A549 (cell line): ENCODE results near the gene FSD2. TPM values are rescaled to one million over a fixed set of nuclear protein-coding genes. Genes with fewer than 3 reads are reported as not detected.

Experiments
- ATAC-seq, 2 experiments: fragments of 200-7000 bp in 1 of 2; fragments of >200 bp in 1 of 2; cut with Nextera tagmentation in 1 of 2; cut with Tn5 transposase in 1 of 2; 3 replicates each; pipeline versions ENCODE4 v1.8.0 to v1.9.1; 2018 to 2020; ENCODE audit warnings: mild to moderate bottlenecking in 1 of 2, moderate library complexity in 1 of 2
- CTCF ChIA-PET: fragments of 300-600 bp; sonication (Branson Sonifier 250); formaldehyde crosslinking; extraction: SDS; loops from one replicate; lab custom pipeline; 2021; ENCODE audit warnings: antibody characterized with exemption, inconsistent platforms; lab: Yijun Ruan, JAX
- POLR2A ChIA-PET: fragments of 350-600 bp; formaldehyde crosslinking; extraction: SDS; loops from one replicate; lab custom pipeline; 2021; ENCODE audit warnings: antibody characterized with exemption, inconsistent platforms; lab: Yijun Ruan, JAX
- DNase-seq, 2 experiments: peaks; one replicate each; pipeline versions ENCODE4 v3.0.0 to v3.0.0-alpha.2; 2011 to 2016; ENCODE audit warnings: low read depth in 1 of 2, low spot score in 1 of 2
- FAIRE-seq: peaks from 2 replicates; lab custom pipeline; 2011; peaks lifted over from hg19 to GRCh38; lab: Jason Lieb, UNC
- H3K27ac ChIP-seq, 2 experiments: fragments of >200 bp; sonication (Bioruptor Twin); formaldehyde crosslinking; 3 replicates each; pipeline ENCODE4 v1.5.1; 2016 to 2017
- H3K4me1 ChIP-seq: fragments of >200 bp; sonication (Bioruptor Twin); formaldehyde crosslinking; 3 replicates; pipeline ENCODE4 v1.6.1; 2016
- H3K4me2 ChIP-seq: fragments of >200 bp; sonication (Bioruptor Twin); formaldehyde crosslinking; 3 replicates; pipeline ENCODE4 v1.6.1; 2016
- H3K4me3 ChIP-seq: fragments of >200 bp; sonication (Bioruptor Twin); formaldehyde crosslinking; 3 replicates; pipeline ENCODE4 v1.5.1; 2016
- H3K9me3 ChIP-seq: fragments of >200 bp; sonication (Bioruptor Twin); formaldehyde crosslinking; 3 replicates; pipeline ENCODE4 v1.6.1; 2016
- BHLHE40 ChIP-seq: IDR thresholded peaks from 2 replicates; pipeline ENCODE4 v1.6.1; 2012; ENCODE audit warnings: low read depth, low read length, inconsistent platforms
- CBX2 ChIP-seq: fragments of 200-600 bp; sonication (generic); IDR thresholded peaks from 2 replicates; pipeline ENCODE4 v1.6.1; 2016; ENCODE audit warnings: low read depth, mild to moderate bottlenecking, borderline replicate concordance
- CBX8 ChIP-seq: fragments of 200-600 bp; sonication (generic); IDR thresholded peaks from 2 replicates; pipeline ENCODE4 v1.6.1; 2016
- CEBPB ChIP-seq, 2 experiments: fragments of >200 bp in 1 of 2; sonication (Bioruptor Twin) in 1 of 2; formaldehyde crosslinking in 1 of 2; IDR thresholded peaks; 2 replicates each; pipeline ENCODE4 v1.6.1; 2012 to 2016
- CHD2 ChIP-seq: fragments of 150-350 bp; IDR thresholded peaks from 2 replicates; pipeline ENCODE4 v1.6.1; 2014; ENCODE audit warnings: low read length; ENCODE audit not compliant: partially characterized antibody
- CHD4 ChIP-seq: fragments of 200-600 bp; sonication (generic); IDR thresholded peaks from 2 replicates; pipeline ENCODE4 v1.6.1; 2016; ENCODE audit warnings: antibody characterized with exemption, mild to moderate bottlenecking, borderline replicate concordance
- EHF ChIP-seq: fragments of 250-450 bp; sonication (Bioruptor Pico); IDR thresholded peaks from 2 replicates; pipeline ENCODE4 v1.5.0; 2020; ENCODE audit warnings: mild to moderate bottlenecking
- ESRRA ChIP-seq: fragments of 150-350 bp; IDR thresholded peaks from 2 replicates; pipeline ENCODE4 v1.6.1; 2014; ENCODE audit warnings: mild to moderate bottlenecking, low read length, borderline replicate concordance
- FOSB ChIP-seq: fragments of 250-450 bp; sonication (Bioruptor Pico); IDR thresholded peaks from 2 replicates; pipeline ENCODE4 v1.5.0; 2020; ENCODE audit warnings: mild to moderate bottlenecking, moderate library complexity
- GATA3 ChIP-seq: IDR thresholded peaks from 2 replicates; pipeline ENCODE4 v1.6.1; 2012; ENCODE audit warnings: borderline replicate concordance
- HOXA7 ChIP-seq: fragments of 250-450 bp; sonication (Bioruptor Pico); IDR thresholded peaks from 2 replicates; pipeline ENCODE4 v1.5.0; 2020; ENCODE audit warnings: mild to moderate bottlenecking, moderate library complexity
- HOXB5 ChIP-seq: fragments of 250-450 bp; sonication (Bioruptor Pico); IDR thresholded peaks from 2 replicates; pipeline ENCODE4 v1.5.0; 2020; ENCODE audit warnings: mild to moderate bottlenecking, moderate library complexity
- JUN ChIP-seq, 2 experiments: fragments of >200 bp; sonication (Bioruptor Twin); formaldehyde crosslinking; IDR thresholded peaks; 2 replicates in 1 of 2; 3 replicates in 1 of 2; pipeline ENCODE4 v1.6.1; 2016 to 2017
- JUNB ChIP-seq: fragments of >200 bp; sonication (Bioruptor Twin); formaldehyde crosslinking; IDR thresholded peaks from 2 replicates; pipeline ENCODE4 v1.6.1; 2016
- KDM1A ChIP-seq: fragments of 200-600 bp; sonication (generic); IDR thresholded peaks from 2 replicates; pipeline ENCODE4 v1.6.1; 2016; ENCODE audit warnings: low read depth, mild to moderate bottlenecking
- MYC ChIP-seq: IDR thresholded peaks from 2 replicates; pipeline ENCODE4 v1.6.1; 2012; ENCODE audit warnings: mild to moderate bottlenecking, inconsistent platforms, low read length, improper control_type of control experiment, borderline replicate concordance
- NPAS2 ChIP-seq: fragments of 250-450 bp; sonication (Bioruptor Pico); IDR thresholded peaks from 2 replicates; pipeline ENCODE4 v1.8.0; 2022; ENCODE audit warnings: mild to moderate bottlenecking, moderate library complexity, borderline replicate concordance
- NR3C1 ChIP-seq: fragments of >200 bp; sonication (Bioruptor Twin); formaldehyde crosslinking; IDR thresholded peaks from 3 replicates; pipeline ENCODE4 v1.6.1; 2017
- POLR2A ChIP-seq: IDR thresholded peaks from 2 replicates; pipeline ENCODE4 v1.6.1; 2012; ENCODE audit warnings: mild to moderate bottlenecking, low read length
- POLR2AphosphoS2 ChIP-seq: conservative IDR thresholded peaks from 2 replicates; pipeline ENCODE4 v1.6.1; 2012; ENCODE audit warnings: low read length, improper control_type of control experiment, inconsistent platforms
- RCOR1 ChIP-seq: fragments of 150-350 bp; IDR thresholded peaks from 2 replicates; pipeline ENCODE4 v1.6.1; 2014; ENCODE audit warnings: antibody characterized with exemption, low read length, low read depth
- RNF2 ChIP-seq: fragments of 200-600 bp; sonication (generic); IDR thresholded peaks from 2 replicates; pipeline ENCODE4 v1.6.1; 2016; ENCODE audit warnings: low read depth, mild to moderate bottlenecking, antibody characterized with exemption, moderate library complexity, borderline replicate concordance
- SMC3 ChIP-seq: fragments of >200 bp; sonication (Bioruptor Twin); formaldehyde crosslinking; IDR thresholded peaks from 3 replicates; pipeline ENCODE4 v1.6.1; 2018; ENCODE audit warnings: inconsistent platforms
- SREBF2 ChIP-seq: fragments of 450-650 bp; IDR thresholded peaks from 2 replicates; pipeline ENCODE4 v1.6.1; 2014; ENCODE audit warnings: mild to moderate bottlenecking, moderate library complexity
- TFCP2L1 ChIP-seq: fragments of 250-450 bp; sonication (Bioruptor Pico); IDR thresholded peaks from 2 replicates; pipeline ENCODE4 v1.5.0; 2021; ENCODE audit warnings: mild to moderate bottlenecking
- TP53 ChIP-seq: fragments of 250-450 bp; sonication (Bioruptor Pico); IDR thresholded peaks from 2 replicates; pipeline ENCODE4 v1.5.0; 2021; ENCODE audit warnings: mild to moderate bottlenecking, moderate library complexity
- WGBS: methylation state at CpG from one replicate; pipeline ENCODE4 v1.1.6; 2017; ENCODE audit errors: missing lambda C conversion rate; 5-methylcytosine and 5-hydroxymethylcytosine counted together
- polyA plus RNA-seq, 4 experiments: library from polyadenylated mRNA; depleted of rRNA in 3 of 4; stranded (reverse); fragments of >200 nt; fragmentation: RNase III in 1 of 4; extraction: RNeasy Plus Mini Kit Qiagen cat#74134 plus additional on column Dnase treatment in 1 of 4; gene quantifications; 2 replicates in 3 of 4; 3 replicates in 1 of 4; pipeline ENCODE4 v1.2.3, GENCODE V29; 2011 to 2017
- TF ChIP-seq, protein P1 (sequence below): fragments of >200 bp; sonication (Bioruptor Twin); formaldehyde crosslinking; IDR thresholded peaks from 2 replicates; pipeline ENCODE4 v1.6.1; 2016
- TF ChIP-seq, protein P2 (sequence below): fragments of 150-350 bp; IDR thresholded peaks from 2 replicates; pipeline ENCODE4 v1.6.1; 2014; ENCODE audit warnings: low read depth, mild to moderate bottlenecking, low read length
- TF ChIP-seq, protein P3 (sequence below): IDR thresholded peaks from 2 replicates; pipeline ENCODE4 v1.6.1; 2012; ENCODE audit warnings: low read depth, borderline replicate concordance
- TF ChIP-seq, protein P4 (sequence below): fragments of 250-450 bp; sonication (Bioruptor Pico); IDR thresholded peaks from 2 replicates; pipeline ENCODE4 v1.5.0; 2020; ENCODE audit warnings: low read depth, mild to moderate bottlenecking, moderate library complexity

FSD2 gene
- polyA plus RNA-seq, 2 of the 4 experiments (the other 2 are of a cell fraction), result not detected

DNA sequence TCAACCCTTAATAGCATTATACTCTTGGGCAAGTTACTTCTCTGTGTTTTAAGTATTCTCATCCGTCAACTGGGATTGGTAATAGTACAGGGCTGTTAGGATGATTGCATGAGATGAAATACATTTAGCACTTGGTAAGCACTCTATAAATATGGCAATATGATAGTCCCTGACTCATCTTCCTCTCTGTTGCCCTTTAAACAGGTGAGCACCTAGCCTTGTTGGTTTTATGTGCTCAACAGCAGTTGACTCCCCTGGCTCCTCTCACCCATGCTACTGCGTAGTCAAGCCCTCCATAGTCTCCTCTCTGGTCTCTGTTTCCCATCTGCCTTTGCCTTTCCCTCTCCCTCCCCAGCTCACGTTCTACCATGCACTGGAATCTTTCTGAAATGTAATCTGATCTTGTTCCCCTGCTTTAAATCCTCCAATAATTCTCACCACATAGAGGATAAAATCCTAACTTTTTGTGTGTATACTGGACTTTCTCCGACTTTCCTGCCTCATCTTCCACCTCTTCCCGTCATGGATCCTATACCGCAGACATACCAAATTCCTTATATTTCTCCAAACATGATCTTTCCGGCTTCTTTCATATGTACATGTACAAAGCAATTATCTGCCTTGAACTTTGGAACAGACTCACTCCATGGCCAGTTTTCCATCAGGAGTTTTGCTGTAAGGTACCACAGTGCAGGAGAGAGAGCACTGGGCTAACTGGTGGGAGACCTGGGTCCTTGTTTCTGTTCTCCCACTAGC lies 42.3 kb downstream of the FSD2 start:
- no peak for FAIRE-seq
- no peak overlapping the region for H3K4me2 ChIP-seq
- DNase-seq, result no peak
- H3K4me3 ChIP-seq, result no peak overlapping the region
- H3K27ac ChIP-seq, result no peak overlapping the region
- no peak for ATAC-seq
- H3K4me1 ChIP-seq, result 0 out of 3 replicates have a peak, but pooled peaks cover 1% of the 10 kb centered on the region
- POLR2A ChIA-PET, result interaction anchor here (1.3 kb wide), 1 partner anchor 13 kb away, joined by 7 read pairs; no protein-coding TSS in a partner anchor
- no peaks in the 10 kb centered on the region for H3K9me3 ChIP-seq
- no peak for TF ChIP-seq HOXB5 (CRISPR knock-in tag)
- TF ChIP-seq TFCP2L1 (CRISPR knock-in tag), result no peak
- no peak for TF ChIP-seq CEBPB (IDR thresholded peaks at IDR 0.05)
- TF ChIP-seq CBX8, result no peak
- no peak for TF ChIP-seq CHD2
- no peak for TF ChIP-seq EHF (CRISPR knock-in tag)
- TF ChIP-seq RCOR1, result no peak
- TF ChIP-seq RNF2, result no peak
- TF ChIP-seq GATA3, result no peak
- no peak for TF ChIP-seq CBX2
- no peak for TF ChIP-seq FOSB (CRISPR knock-in tag)
- no peak for TF ChIP-seq HOXA7
- TF ChIP-seq TP53, result no peak
- no peak for TF ChIP-seq SMC3
- no peak for TF ChIP-seq POLR2AphosphoS2
- no peak for TF ChIP-seq ESRRA
- no peak for TF ChIP-seq MYC
- no peak for TF ChIP-seq JUNB
- TF ChIP-seq, protein P1, sequence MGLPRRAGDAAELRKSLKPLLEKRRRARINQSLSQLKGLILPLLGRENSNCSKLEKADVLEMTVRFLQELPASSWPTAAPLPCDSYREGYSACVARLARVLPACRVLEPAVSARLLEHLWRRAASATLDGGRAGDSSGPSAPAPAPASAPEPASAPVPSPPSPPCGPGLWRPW, result no peak
- CTCF ChIA-PET, result no interaction called here
- 92% methylated on average over 7 of the region's 7 CpGs for WGBS

DNA sequence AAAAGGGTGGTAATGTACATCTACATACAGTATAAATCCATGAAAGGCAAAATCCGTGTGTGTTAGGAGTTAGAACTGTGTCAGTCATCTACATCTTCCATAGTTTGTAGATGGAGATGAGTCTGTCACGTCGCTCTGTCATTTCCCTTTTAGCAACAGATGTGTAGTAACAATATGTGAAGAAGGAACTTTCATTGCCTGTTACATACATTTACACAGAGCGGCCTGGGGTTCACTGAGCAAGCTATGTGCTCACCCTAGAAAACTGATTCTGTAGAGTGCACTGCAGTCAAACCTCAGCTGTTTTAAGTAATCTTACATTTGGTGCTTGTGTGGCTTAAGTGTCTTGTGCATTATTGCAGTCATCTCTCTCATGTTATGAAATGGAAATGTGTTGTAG lies 54.6 kb downstream of the FSD2 start:
- Histone ChIP-seq H3K27ac (peak overlapping the region; percentile 85 to 88), H3K4me2 (peak overlapping the region; percentile 97), H3K9me3 (no peaks in the 10 kb centered on the region), H3K4me3 (peak overlapping the region; percentile 75), H3K4me1 (peaks cover 19% of the 10 kb centered on the region; the same call in 2 of the 3 replicates)
- no peak for ATAC-seq
- ChIA-PET POLR2A (interaction anchor here (1.4 to 2.5 kb wide), 8 partner anchors 9 to 234 kb away, joined by 5 to 37 read pairs (median 8); partner anchors contain the start of genes RAMAC and RPS17), CTCF (interaction anchor here (0.6 to 3.0 kb wide), 9 partner anchors 9 to 260 kb away, joined by 3 to 15 read pairs (median 5); partner anchors contain the start of gene C15orf40)
- no peak for DNase-seq
- FAIRE-seq, result no peak
- TF ChIP-seq JUN (IDR thresholded peaks at IDR 0.05), result no peak
- no peak for TF ChIP-seq POLR2A
- no peak for TF ChIP-seq BHLHE40
- no peak for TF ChIP-seq TFCP2L1 (CRISPR knock-in tag)
- TF ChIP-seq HOXB5 (CRISPR knock-in tag), result no peak
- TF ChIP-seq NPAS2 (CRISPR knock-in tag), result no peak
- WGBS, result 37% methylated on average over 4 of the region's 4 CpGs

DNA sequence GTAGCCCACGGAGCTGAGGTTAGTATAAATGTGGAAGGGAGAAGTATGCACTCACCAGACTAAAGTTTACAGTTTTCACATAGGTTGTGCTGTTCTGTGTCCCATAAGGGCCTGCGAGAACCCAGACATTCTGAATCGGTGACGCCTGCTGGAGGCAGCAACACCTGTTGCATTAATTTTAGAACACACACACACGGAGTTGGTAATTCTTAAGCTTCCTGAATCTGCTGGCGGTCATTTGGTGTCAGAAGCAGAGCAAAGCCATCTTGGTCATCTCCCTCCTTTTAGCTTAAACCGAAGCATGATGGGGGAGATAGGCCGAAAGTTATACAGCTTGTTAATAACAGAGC lies 55.1 kb downstream of the FSD2 start:
- Histone ChIP-seq H3K9me3 (no peaks in the 10 kb centered on the region), H3K4me2 (peak overlapping the region; percentile 97), H3K27ac (peak overlapping the region; percentile 85 to 88), H3K4me3 (peak overlapping the region; percentile 75), H3K4me1 (peaks cover 19% of the 10 kb centered on the region; the same call in 2 of the 3 replicates)
- 5% methylated on average over 8 of the region's 8 CpGs for WGBS
- ChIA-PET CTCF (interaction anchor here (1.0 to 3.0 kb wide), 10 partner anchors 9 to 260 kb away, joined by 3 to 15 read pairs (median 4); partner anchors contain the start of gene C15orf40), POLR2A (interaction anchor here (1.0 to 2.5 kb wide), 25 partner anchors 9 to 235 kb away, joined by 3 to 37 read pairs (median 5); partner anchors contain the start of genes AP3B2, CPEB1, RAMAC and RPS17)
- DNase-seq, result peak; percentile 18 to 33
- FAIRE-seq, result no peak
- ATAC-seq, result peak; percentile 17 to 36; a peak in 5 of 6 replicates
- no peak for TF ChIP-seq MYC
- no peak for TF ChIP-seq SREBF2
- no peak for TF ChIP-seq NR3C1
- TF ChIP-seq KDM1A, result no peak
- TF ChIP-seq, protein P2, sequence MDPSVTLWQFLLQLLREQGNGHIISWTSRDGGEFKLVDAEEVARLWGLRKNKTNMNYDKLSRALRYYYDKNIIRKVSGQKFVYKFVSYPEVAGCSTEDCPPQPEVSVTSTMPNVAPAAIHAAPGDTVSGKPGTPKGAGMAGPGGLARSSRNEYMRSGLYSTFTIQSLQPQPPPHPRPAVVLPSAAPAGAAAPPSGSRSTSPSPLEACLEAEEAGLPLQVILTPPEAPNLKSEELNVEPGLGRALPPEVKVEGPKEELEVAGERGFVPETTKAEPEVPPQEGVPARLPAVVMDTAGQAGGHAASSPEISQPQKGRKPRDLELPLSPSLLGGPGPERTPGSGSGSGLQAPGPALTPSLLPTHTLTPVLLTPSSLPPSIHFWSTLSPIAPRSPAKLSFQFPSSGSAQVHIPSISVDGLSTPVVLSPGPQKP, result no peak
- no peak for TF ChIP-seq CHD2
- no peak for TF ChIP-seq TP53
- TF ChIP-seq, protein P3, sequence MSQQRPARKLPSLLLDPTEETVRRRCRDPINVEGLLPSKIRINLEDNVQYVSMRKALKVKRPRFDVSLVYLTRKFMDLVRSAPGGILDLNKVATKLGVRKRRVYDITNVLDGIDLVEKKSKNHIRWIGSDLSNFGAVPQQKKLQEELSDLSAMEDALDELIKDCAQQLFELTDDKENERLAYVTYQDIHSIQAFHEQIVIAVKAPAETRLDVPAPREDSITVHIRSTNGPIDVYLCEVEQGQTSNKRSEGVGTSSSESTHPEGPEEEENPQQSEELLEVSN, result no peak
- TF ChIP-seq TFCP2L1 (CRISPR knock-in tag), result no peak
- TF ChIP-seq, protein P4, sequence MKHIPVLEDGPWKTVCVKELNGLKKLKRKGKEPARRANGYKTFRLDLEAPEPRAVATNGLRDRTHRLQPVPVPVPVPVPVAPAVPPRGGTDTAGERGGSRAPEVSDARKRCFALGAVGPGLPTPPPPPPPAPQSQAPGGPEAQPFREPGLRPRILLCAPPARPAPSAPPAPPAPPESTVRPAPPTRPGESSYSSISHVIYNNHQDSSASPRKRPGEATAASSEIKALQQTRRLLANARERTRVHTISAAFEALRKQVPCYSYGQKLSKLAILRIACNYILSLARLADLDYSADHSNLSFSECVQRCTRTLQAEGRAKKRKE (CRISPR knock-in tag), result no peak
- no peak for TF ChIP-seq HOXB5 (CRISPR knock-in tag)
- TF ChIP-seq POLR2A, result no peak
- TF ChIP-seq EHF (CRISPR knock-in tag), result no peak
- TF ChIP-seq RNF2, result no peak
- TF ChIP-seq CHD4, result no peak
- TF ChIP-seq BHLHE40, result no peak
- no peak for TF ChIP-seq JUNB
- TF ChIP-seq CBX8, result no peak
